ENCODE data around the gene ZNF32.
"Not testable (repeated sequence)": the region's sequence is repeated elsewhere in the genome, so short reads cannot be mapped to it uniquely, and the experiment has no call there.

The ZNF32 gene

DNA sequence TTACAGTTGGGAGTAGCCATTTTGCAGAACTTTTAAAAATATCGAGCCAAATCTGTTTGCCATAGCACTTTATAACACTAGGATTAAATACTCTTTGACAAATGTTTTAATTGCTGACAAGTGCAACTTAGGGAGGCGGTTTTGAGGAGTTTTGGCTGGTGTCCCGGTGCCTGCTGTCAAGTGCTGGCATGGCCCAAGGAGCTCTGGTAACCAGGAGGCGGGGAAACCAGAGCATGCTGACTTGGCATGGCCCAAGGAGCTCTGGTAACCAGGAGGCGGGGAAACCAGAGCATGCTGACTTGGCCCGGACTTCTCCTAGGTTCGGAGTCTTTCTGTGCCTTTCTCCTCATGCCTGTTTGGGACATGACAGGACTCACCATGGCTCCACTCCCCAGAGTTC lies 30.8 kb upstream of the ZNF32 start:
- no peak for DNase-seq

GRCh38 chr10:43678654-43679053 lies 30.0 kb upstream of the ZNF32 start:
- DNase-seq, result no peak

- DNase-seq, result no peak
Observed at GRCh38 chr10:43676901-43677300, 28.2 kb upstream of the ZNF32 start.

- DNase-seq, result no peak
Observed at GRCh38 chr10:43676331-43676730, 27.6 kb upstream of the ZNF32 start.

- no peak for DNase-seq
Observed at GRCh38 chr10:43674553-43675210, 26.0 kb upstream of the ZNF32 start.

DNA sequence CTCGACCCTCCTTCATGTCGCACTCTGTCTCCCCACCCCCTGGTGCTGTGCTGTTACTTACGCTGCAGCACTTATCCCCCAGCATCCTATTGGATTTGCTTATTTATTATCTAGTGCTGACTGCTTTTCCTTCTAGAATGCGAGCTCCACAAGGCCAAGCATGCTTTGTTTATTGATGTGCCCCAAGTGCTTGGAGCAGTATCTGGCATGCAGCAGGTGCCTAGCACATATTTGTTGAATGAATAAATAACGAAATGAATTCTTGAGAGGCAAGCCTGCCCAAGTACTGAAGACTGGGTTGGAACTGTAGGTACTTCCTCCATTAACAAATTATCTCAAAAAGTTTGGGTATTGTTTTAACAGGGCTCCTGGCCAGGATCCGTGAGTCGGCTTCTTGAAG lies 24.8 kb upstream of the ZNF32 start:
- DNase-seq, result no peak

DNA sequence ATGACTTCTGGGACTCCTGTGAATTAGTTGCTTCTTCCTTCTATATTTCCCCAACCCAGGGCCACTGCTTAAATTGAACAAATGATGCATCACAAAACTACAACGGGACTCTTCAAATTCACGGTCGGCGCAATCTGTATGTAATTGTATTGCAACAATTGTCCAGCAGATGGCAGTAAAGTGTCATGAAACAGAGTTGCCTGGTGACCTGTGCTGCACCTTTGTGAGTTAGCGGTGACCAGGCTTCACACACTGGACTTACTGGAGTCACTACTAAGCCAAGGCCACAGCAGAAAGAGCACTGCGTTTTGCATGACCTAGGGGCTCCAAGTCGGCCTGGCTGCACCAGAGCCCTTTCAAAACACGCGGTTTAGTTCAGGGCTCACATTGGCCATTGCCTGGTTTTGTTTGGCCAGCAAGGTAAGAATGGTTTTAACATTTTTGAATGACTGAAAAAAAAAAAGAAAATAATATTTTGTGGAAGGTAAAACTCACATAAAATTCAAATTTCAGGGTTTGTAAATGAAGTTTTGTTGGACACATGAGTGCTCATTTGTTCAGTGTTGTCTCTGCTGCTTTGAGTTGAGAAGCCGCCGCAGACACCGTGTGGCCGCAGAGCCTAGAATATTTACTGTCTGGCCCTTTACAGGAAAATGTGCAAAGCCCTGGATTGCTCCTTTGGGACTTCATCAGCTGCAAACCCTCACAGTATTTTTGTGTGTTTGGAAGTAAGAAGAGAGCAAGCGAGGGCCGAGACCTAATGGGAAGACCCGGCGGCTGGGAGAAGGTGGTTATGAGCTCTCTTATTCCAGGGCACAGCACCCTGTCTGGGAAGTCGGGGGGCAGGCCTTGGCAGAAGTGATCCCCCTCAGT lies 23.2 kb upstream of the ZNF32 start:
- DNase-seq, result peak; percentile 39

GRCh38 chr10:43669386-43669785 lies 20.7 kb upstream of the ZNF32 start:
- no peak for DNase-seq

DNA sequence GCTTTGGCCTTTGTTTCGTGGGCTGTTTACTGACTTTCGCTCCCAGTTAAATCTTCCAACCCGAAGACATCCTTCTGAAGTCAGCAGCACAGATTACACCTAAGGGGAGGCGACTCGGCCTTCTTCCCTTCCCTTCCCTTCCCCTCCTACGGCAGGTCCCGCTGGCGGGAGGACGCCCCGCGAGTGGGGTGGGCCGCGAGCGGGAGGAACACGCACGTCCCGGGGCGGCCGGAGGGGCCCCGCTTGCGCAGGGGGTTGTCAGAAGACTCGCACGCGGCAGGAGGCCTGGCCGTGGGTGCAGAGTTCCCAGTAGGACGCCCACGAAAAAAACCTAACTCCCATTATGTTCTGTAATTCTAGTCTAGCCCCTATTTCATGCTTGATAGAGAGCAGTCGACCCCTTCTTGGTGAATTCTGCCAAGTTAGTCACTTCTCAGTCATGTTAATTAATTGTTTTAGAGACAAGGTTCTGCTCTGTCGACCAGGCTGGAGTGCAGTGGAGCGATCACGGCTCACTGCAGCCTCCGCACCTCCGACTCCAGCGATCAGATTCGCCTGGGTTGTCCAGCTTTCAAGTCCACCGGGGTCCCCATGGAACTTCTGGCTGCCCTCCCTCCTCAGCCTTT lies 19.2 kb upstream of the ZNF32 start:
- DNase-seq, result no peak

DNA sequence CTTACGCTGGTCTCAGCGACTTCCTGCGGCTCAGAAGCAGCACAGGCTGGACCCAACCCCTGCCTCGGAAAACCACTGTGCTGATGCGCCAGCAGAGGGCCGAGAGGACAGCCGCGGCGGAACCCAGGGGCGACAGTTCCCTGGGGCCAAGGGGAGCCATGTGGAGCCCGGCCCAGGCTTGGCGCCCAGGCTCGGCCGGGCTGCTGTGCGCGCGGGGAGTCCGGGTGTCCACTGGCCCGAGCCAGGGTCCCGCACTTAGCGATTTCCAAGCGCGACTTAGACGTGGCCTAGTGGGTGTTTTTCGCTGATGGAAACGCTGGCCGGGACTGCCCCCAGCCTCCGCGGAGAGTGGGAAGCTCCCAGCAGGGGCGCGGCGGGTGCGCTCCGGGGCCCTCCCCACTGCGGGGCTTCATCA lies 18.6 kb upstream of the ZNF32 start:
- DNase-seq, result peak; percentile 45

DNA sequence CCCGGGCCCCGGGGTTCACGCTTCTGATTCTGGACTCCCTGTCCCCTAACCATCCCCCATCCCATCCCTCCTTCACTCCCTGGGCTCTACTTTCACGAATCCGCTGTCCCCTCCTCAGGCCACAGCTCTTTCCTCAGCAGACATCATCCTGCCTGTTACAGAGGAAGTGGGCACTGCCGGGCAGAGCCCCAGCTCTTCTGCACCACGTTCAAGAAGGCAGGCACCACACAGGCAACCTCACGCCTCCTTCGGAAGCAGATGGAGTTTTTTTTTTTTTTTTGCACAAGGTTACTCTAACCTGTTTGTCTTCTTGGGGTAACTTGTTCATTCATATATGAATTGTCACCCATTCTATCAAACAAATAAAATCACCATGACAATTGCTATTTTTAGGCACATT lies 17.9 kb upstream of the ZNF32 start:
- no peak for DNase-seq

DNA sequence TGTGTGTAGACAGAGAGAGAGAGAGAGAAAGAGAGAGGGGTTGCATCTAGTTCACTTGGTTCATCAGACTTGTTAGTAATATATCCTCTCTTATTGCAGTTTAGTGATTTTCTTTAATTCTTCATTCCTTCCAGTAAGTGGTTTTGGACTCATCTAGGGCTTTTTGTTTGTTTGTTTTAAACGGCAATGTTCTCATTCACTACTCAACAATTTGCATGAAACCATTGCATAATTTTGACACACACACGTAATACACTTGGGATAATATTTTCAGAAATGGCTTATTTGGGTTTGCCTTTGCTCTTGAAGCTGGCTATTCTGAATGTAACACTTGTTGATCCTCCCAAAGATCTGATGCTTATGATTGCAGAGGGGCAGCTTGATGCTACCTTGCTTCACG lies 16.4 kb upstream of the ZNF32 start:
- no peak for DNase-seq

GRCh38 chr10:43658227-43658626 lies 9.5 kb upstream of the ZNF32 start:
- no peak for DNase-seq

- DNase-seq, result no peak
Observed at GRCh38 chr10:43655311-43655710, 6.6 kb upstream of the ZNF32 start.

- DNase-seq, result no peak
Observed at GRCh38 chr10:43653746-43654145, 5.1 kb upstream of the ZNF32 start.

DNA sequence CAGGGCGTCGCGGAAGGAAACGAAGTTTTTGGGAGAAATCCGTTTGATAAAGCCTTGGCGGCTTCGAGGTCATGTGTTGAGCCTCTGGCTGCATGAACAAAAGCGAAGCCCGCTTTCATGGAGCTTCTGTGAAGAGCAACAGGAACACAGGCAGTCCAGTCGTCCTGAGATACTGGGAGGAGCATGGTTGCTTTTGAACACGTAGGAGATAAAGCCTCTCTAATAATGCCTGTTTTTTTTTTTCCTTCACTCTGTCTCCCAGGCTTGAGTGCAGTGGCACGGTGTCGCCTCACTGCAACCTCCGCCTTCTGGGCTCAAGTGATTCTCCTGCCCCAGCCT lies 473 bp upstream of the ZNF32 start:
- DNase-seq, result peak; percentile 53

DNA sequence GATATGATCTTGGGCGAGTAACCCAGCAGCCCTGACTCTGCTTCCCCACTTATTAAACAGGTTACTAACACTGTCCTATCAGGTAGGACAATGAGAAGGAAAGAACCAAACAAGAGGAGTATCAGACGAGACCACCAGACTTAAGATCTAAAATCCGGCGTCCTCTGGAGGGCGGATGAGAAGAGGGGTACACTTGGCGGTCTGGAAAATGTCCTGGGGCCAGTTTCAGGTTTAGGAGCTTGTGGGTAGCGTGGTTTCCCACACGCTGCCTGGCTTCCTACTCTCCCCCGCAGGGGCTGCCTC lies 635 bp downstream of the ZNF32 start:
- no peak for DNase-seq

- DNase-seq, result peak; percentile 19
Observed at GRCh38 chr10:43647576-43647975, 1.1 kb downstream of the ZNF32 start.

DNA sequence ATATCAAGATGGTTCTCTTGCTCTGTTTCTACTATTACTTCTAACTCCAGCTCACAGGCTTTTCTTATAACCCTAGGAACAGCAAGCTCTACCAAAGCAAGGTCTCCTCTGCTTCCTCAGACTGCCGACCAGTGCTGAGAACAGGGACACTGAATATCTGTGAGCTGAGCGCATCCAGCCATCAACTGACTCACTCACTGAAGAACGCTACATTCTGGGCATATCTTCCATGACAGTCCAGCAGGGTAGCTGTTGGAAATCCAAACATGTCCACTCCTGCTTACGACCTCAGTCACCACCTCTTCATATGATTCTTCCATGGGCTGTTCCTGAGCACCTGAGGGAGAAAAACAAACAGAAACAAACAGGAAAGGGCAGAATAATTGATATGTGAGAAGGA lies 2.8 kb downstream of the ZNF32 start:
- DNase-seq, result no peak

DNA sequence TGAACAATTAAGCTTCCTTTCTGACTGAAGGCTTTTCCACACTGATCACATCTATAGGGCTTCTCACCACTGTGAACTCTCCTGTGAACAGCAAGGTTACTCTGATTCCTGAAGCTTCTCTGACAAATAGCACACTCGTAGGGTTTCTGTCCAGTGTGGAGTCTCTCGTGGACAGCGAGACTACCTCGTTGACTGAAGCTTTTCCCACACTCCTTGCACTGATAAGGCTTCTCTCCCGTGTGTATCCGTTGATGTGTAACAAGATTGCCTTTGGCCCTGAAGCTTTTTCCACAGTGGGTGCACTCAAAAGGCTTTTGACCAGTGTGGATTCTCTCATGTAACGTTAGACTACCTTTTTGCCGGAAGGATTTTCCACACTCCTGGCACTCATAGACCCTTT lies 4.4 kb downstream of the ZNF32 start:
- no peak for DNase-seq

DNA sequence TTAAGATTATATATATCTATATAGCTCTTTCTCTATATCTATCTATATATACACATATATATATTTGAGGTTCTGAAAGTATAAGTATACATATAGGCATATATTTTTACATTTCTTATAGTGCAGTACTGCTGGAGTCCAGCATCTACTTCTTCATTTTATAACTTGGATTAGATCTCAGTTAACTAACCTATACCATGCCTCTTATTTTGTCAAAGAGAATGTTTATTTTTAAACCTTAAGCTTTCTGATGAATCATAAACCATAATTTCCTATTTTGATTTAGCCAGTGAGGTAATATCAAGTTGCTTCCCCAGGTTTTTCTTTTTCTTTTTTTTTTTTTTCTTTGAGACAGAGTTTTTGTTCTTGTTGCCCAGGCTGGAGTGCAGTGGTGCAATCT lies 8.1 kb downstream of the ZNF32 start:
- no peak for DNase-seq

GRCh38 chr10:43635816-43636215 lies 12.9 kb downstream of the ZNF32 start:
- not testable (repeated sequence) for DNase-seq

DNA sequence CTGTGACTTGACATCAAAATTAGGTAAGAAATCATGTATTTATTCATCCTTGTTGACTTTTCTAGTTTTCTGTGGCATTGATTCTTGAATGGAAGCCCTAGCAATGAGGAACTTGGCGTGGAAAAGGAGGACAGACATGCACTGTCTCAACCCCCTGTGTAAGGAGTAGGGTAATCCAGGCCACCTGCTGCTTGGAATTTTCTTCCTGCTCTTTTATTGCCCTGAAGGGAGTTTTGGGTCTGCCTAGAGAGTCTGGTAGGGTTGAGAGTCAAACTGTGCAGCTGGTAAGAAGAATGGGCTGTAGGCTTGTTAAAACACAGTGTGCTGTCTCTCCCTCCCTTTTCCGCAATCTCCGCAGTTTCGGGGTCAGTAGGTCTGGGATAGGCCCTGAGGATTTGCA lies 19.7 kb downstream of the ZNF32 start:
- no peak for DNase-seq

GRCh38 chr10:43627942-43628341 lies 20.7 kb downstream of the ZNF32 start:
- no peak for DNase-seq

DNA sequence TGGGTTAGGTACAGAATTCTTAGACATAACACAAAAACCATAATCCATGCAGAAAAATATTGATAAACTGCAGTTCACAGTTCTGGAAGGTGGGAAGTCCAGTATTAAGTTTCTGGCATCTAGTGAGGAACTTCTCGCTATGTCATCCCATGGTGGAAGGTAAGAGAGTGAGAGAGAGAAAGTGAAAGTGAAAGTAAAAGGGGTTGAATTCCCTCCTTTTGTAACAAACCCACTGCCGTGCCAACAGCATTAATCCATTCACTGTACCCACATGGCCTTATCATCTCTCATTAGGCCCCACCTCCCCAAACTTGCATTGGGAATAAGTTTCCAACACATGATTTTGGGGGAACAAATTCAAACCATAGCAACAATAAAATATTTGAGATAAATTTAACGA lies 25.3 kb downstream of the ZNF32 start:
- DNase-seq, result no peak
